ENCODE results near the gene SLC23A3. TPM values are rescaled to one million over a fixed set of nuclear protein-coding genes. Genes with fewer than 3 reads are reported as not detected.
A peak's percentile ranks its signal among the peaks of the same experiment; 100 is the strongest.

SLC23A3 gene, protein sequence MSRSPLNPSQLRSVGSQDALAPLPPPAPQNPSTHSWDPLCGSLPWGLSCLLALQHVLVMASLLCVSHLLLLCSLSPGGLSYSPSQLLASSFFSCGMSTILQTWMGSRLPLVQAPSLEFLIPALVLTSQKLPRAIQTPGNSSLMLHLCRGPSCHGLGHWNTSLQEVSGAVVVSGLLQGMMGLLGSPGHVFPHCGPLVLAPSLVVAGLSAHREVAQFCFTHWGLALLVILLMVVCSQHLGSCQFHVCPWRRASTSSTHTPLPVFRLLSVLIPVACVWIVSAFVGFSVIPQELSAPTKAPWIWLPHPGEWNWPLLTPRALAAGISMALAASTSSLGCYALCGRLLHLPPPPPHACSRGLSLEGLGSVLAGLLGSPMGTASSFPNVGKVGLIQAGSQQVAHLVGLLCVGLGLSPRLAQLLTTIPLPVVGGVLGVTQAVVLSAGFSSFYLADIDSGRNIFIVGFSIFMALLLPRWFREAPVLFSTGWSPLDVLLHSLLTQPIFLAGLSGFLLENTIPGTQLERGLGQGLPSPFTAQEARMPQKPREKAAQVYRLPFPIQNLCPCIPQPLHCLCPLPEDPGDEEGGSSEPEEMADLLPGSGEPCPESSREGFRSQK
- polyA plus RNA-seq (2012; ENCODE audit: insufficient read depth, insufficient read length) = 0.98 TPM

DNA sequence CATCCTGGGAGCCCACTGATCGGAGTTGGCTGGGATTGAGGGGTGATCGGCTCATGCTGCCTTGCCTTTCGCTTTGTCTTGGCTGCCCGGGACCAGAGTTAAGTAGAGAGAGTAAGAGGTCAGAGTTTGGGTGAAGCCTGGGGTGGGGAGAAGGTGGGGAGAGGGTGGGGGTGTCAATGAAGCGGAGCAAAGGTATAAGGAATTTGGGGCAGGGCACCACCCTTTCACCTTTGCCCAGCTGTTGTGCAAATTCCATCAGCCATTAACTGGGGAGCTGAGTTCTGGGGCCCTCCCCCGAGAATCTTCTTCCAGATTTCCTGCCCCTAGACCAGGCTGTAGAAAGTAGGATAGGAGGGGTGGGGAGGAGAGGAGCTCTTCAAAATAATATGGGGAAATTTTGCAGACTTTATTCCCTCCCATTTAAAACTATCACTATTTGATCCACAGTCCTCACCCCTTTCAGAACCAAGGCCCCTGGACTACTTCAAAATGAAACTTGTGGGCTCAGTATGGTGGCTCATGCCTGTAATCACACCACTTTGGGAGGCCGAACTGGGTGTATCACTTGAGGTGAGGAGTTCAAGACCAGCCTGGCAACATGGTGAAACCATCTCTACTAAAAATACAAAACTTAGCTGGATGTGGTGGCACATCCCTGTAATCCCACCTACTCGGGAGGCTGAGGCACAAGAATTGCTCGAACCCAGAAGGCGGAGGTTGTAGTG is at the start of gene SLC23A3:
SLC23A3 (minus strand) TSS at position 100 of the 725 bp plus-strand sequence; CDS start at position 55, 45 bp downstream.
- DNase-seq (ENCODE audit: low read depth, low spot score) = no peak
- H3K4me3 ChIP-seq (ENCODE audit: low read length) = no peak within 1 kb of the TSS

DNA sequence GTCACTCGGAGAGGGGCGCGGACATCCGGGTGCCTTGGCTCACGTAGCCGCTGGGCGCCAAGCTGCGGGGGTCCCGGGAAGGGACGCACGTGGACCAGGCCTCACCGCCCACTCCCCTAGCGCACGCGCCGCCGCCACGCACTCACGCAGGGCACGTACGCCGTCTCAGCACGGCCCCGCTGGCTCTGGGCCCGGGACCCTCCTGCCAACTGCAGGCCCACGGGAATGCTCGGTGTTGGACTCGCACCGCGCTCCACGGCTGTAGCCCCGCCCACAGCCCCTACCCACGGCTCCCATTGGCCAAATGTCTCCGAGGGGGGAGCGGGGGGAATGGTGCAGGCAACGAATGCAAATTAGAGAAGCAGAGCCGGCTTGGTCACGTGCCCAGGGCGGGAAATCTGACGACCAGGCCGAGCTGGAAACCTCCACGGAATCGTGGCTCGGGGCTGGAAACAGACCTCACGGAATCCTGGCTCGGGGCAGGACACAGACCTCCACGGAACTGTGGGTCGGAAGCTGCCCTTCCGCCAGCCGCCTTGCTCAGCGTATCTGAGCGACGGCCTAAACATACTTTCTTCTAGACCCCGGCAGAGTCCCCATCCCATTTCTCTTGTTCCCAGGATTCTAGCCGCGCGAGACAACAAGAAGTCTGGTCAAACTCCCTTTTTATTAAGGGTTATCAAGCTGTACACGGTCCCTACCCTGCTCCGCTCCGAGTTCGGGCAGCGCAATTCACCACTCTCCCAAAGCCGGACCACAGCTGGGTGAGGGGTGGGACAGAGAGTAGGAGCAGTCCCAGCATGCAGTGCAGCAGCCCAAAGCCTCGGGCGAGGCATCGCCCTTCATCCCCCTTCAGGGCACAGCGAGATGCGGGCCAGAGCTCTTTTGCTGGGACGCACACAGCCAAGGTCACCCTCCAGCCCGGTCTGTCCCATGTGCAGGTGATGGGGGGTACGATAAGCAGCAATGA is 49.2 kb upstream of the SLC23A3 start, which contains the start of gene ABCB6:
ABCB6 (minus strand) TSS at position 227 of the 970 bp plus-strand sequence. CDS start 285 bp downstream, outside the sequence.
- peak; percentile 63 for DNase-seq (ENCODE audit: low read depth, low spot score)
- H3K4me3 ChIP-seq (ENCODE audit: low read length) = peak within 1 kb of the TSS; percentile 56

DNA sequence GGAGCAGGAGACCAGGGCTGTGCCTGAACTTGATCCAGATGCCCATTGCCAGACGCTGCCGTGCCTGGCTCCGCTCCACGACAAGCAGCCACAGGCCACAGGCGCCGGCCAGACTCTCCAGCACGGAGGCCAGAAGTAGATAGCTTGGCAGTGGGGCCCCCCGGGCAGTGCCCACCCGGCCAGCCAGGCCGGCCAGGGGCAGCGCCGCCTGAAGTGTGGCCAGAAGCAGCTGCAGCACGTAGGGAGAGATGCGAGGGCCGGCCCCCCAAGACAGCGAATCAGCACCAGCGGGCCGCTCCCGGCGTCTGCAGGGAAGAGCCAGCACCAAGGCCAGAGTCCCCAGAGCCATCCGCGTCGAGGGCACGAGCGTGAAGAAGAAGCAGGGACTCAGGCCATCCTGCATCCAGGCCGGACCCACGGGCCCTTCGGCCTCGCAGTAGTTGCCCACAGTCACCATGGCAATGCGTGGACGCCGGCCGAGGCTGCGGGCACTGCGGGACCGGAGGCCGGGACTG is 48.4 kb upstream of the SLC23A3 start:
- no peak for DNase-seq (ENCODE audit: low read depth, low spot score)
- peak overlapping the region; percentile 56 for H3K4me3 ChIP-seq (ENCODE audit: low read length)

DNA sequence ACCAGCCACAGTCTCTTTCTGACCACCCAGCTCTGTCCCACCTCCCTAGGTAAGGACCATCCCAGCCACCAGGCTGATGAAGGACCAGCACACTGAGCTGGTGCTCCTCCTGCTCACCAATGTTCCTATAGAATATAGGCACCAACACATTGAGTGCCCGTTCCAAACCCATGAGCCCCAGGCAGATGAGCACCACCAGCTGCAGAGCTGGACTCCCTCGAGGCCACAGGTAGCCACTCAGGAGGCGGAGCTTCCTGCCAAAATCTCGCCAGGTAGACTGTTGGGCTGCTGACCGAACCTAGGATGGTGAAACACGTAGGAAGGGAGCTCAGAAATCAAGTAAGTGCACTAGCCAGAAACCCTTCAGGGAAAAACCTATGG is 46.7 kb upstream of the SLC23A3 start:
- no peak overlapping the region for H3K4me3 ChIP-seq (ENCODE audit: low read length)
- no peak for DNase-seq (ENCODE audit: low read depth, low spot score)

DNA sequence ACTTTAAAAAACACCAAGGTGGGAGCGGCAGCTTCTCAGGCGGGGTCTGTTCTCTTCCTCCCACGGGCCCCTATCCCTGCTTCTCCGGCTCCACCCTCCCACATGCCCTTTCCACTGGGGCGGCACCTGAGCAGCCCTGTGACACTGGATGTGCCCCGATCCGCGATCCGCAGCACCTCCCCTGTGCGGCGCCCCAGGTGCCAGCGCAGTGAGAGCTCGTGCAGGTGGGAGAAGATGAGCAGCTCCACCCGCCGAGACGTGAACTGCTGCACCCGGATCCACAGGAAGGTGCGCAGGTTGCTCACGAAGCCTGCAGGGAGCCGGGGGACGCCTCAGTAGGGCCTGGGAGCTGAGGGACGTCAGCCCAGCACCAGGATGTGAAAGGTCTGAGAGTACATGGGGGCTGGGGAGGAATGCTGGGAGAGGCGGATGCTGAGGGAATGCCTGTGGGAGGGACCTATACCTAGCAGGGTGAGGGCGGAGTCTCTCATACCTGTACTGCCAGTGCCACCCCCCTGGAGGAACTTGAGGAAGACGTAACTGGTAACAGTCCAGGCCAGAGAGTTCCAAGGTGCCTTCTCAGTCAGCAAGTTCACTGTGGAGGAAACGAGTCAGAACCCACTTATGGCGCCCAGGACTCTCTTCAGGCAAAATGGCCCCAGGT is 46.2 kb upstream of the SLC23A3 start:
- H3K4me3 ChIP-seq (ENCODE audit: low read length) = no peak overlapping the region
- no peak for DNase-seq (ENCODE audit: low read depth, low spot score)

DNA sequence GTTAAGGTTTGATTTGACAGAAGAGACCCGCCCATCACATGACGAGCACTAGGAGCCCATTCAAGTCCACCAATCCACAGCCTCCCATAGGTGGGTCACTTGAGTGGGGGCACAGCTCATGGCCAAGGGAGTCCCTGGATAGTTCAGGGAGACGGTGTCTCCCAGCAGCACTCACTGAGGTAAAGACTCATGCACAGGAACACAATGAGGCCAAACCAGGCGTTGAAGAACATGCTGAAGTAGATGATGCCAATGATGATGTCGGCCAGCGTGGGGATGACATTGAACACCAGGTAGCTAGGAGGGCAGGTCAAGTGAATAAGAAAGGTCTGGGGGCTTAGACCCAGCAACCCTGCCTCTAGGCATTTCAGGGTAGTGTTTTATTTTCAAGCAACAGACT is 45.0 kb upstream of the SLC23A3 start:
- no peak for DNase-seq (ENCODE audit: low read depth, low spot score)
- no peak overlapping the region for H3K4me3 ChIP-seq (ENCODE audit: low read length)

DNA sequence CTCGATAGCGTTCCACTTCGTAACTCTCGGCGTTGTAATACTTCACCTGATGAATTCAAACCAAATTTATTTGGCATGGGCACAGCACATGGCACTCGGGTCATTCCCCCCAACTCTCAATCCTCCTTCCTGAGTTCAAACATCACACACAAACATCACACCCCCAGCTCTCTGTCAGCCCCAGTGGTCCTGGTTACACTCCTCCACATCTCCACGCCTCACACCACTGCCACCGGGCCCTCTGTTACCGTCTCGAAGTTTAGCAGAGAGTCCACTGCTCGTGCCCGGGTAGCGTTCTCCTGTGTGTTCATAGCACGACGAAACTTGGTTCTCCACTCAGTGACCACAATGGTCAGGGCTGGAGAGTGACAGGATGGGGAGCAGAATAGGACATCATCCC is 44.3 kb upstream of the SLC23A3 start:
- no peak for DNase-seq (ENCODE audit: low read depth, low spot score)
- no peak overlapping the region for H3K4me3 ChIP-seq (ENCODE audit: low read length)

DNA sequence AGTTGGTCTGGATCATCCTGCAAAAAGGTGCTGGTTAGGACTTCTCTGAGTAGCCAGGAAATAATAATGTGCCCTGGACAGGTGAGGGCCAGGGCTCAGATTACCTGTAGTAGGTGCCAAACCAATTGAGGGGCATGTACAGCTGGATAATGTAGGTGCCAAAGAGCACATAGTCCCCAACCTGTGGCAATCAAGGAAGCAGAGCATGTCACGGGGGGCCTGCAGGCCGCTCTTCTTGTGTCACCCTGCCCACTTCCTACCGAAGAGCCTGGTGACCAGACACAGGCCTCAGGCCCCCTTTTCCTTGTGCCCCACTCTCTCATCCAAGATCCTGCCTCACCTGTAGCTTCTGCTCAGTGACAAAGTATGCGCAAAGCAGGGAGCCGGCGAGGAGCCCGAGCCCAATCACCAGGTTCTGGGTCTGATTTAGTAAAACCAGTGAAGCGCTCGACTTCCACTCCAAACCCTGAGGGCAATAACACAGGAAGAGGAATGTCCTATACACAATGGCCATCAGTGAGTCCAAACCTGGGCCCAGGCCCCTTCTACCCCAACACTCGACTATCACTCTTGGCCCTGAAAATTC is 43.8 kb upstream of the SLC23A3 start:
- H3K4me3 ChIP-seq (ENCODE audit: low read length) = no peak overlapping the region
- no peak for DNase-seq (ENCODE audit: low read depth, low spot score)

DNA sequence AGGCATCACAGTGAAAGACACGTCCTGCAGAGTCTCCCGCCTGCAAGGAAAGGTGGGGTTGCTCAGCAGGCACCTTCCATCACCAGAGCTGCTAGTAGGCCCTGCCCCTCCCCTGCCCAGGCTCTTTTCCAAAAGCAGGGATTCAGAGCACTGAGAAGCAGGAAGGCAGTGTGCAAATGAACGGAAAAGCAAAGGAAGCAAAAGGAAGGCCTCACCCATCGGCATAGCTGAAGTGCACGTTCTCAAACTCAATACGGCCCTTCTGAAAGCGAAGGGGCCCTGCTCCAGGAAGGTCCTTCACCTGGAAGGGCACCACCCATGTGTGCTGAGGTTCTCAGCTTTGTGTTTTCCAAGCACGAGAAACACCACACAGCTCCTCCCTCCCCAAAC is 43.2 kb upstream of the SLC23A3 start:
- H3K4me3 ChIP-seq (ENCODE audit: low read length) = no peak overlapping the region
- no peak for DNase-seq (ENCODE audit: low read depth, low spot score)

DNA sequence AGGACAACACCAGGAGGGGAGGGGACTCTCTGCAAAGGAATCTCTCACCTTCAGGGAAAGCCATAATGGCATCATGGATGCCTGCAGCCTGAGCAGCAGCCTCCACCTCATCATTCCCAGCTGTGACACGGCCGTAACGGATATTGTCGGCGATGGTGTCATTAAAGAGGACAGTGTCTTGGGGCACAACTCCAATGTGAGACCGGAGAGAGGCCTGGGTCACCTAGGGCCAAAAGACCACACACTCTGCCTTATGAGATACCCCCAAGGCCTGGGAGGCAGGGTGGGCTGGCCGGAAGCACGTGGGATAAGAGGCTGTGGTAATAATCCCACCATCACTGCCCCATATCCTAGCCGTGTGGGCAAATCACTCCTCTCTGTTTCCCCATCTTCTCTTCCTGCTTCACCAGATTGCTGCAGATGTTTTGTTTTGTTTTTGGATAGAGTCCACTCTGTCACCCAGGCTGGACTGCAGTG is 41.1 kb upstream of the SLC23A3 start:
- no peak overlapping the region for H3K4me3 ChIP-seq (ENCODE audit: low read length)
- DNase-seq (ENCODE audit: low read depth, low spot score) = no peak

DNA sequence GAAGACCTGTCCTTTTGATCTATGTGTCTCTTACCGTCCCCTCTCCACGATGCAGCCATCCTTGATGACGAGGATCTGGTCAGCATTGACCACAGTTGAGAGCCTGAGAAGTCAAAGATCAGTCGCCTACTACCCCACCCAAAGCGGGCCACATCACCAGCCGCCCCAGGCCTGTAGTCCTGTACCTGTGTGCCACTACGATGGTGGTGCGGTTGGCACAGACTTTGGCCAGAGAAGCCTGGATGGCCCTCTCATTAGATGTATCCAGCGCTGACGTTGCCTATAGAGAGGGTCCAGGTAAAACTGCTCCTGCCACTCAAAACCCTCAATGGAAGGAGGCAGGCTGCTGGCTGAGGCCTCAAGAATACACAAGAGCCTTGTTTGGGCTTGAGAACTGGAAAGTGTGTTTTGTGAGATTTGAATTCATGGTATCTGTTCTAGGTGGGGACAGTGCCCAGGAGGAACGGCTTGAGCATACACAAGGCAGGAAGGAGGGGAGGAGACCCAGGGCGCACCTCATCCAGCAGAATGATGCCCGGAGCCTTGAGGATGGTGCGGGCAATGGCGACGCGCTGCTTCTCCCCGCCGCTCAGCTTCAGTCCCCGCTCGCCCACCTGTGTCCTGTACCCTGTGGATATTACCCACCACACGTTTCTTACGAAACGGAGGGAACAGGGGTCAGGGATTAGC is 40.5 kb upstream of the SLC23A3 start:
- H3K4me3 ChIP-seq (ENCODE audit: low read length) = no peak overlapping the region
- DNase-seq (ENCODE audit: low read depth, low spot score) = no peak

DNA sequence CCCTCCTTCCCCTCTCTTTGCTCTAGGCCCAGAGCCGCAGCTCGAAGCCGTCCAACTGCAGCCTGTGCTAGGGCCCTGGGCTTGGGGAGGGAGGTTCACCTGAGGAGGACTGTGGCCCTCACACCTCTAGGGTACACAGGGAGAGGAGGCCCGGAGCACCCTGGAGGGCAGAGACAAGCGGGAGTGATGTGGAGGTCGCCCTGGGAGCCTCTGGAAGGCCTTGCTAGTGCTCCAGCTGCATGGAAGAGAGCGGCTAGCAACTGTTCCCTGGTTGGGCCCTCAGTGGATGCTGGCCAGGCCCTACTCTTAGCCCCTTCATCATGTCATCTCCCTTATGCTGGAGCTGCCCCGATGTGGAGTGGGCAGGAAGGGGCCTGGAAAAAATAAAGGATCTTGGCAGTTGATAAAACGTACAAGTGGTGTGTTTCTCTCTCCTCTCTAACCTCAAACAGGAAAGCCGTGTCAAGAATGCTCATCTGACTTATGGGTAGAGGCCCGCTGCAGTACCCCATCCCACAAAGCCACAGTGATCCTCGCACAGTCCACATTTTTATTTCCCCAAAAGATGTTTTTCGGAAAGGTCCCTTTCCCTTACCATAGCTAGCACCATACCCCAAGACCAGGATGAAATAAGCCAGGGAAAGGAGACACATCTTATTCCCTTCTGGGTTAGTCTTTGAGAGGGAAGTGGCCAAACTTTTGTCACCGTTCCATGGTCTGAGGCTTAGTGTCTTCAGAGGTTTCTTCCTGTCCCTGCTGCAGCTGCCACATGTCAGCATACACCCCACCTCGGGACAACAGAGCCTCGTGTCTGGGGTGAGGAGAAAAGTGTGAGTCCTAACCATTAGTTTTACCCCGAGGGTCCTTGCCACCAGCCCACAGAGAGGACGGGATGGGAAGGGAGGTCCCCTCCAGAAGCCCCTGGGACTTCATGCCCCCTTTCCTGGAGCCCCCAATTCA is 39.7 kb upstream of the SLC23A3 start:
- no peak for DNase-seq (ENCODE audit: low read depth, low spot score)
- no peak overlapping the region for H3K4me3 ChIP-seq (ENCODE audit: low read length)

DNA sequence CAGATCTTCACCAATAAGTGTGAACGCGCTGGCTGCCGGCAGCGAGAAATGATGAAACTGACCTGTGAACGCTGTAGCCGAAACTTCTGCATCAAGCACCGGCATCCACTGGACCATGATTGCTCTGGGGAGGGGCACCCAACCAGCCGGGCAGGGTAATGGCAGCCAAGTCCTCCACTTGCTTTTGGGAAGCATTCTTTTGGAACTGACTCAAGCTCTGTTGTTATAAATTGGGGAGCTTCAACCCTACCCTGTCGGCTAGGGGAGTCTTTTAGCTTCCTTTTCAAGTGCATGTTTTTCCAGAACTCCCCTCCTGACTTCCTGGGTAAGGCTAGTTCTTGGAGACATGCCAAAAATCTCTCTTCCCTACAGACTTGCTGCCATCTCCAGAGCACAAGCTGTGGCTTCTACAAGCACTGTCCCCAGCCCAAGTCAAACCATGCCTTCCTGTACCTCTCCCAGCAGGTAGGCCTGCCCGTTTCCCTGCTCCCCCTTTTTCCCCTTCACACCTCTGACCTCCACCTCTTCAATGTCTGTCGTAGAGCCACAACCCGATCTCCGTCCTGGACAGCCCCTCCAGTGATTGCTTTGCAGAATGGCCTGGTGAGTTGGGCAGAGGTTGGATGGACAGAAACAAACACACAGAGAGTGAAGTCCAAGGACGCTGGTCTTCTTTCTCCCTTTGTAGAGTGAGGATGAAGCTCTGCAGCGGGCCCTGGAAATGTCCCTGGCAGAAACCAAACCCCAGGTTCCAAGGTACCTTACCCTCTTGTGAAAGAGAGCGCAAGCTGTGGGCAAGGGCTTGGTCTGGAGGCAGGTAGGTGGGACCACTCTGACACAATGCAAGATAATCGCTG is 38.3 kb upstream of the SLC23A3 start:
- H3K4me3 ChIP-seq (ENCODE audit: low read length) = no peak overlapping the region
- no peak for DNase-seq (ENCODE audit: low read depth, low spot score)

DNA sequence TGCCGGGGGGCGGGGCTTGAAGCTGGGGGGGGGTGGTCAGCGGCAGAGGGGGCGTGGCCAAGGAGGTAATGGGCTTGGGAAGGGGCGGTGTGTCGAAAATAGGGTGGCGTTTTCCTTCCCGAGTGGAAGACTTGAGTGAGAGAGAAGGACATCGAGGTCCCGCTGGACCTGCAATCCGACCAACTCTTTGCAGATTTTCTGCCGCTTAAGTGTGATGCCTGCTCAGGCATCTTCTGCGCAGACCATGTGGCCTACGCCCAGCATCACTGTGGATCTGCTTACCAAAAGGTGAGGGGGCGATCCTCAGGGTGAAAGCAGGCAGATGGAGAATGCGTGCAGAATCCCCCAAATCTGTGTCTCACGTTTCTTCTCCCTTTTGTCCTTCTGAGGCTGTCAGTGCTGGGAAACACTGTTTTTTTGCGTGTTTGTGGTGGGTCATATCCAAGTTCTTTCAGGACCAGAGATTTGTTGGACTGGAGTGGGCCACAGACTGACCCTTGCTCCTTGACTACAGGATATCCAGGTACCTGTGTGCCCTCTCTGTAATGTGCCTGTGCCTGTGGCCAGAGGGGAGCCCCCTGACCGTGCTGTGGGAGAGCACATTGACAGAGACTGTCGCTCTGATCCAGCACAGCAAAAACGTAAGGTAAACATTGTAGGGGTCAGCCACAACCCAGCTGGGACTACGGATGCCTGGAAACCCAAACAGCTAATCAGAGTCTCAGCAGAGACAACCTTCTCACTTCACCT is 37.5 kb upstream of the SLC23A3 start:
- H3K4me3 ChIP-seq (ENCODE audit: low read length) = peak overlapping the region; percentile 58
- DNase-seq (ENCODE audit: low read depth, low spot score) = no peak

Measured in Jurkat, Clone E6-1 (cell line).